AG04449 (cell line): ENCODE data around the gene NCBP2.

ENCODE experiments used
- CTCF ChIA-PET: fragments of 350-600 bp; formaldehyde crosslinking; extraction: SDS; loops from one replicate; lab custom pipeline; 2021; ENCODE audit warnings: antibody characterized with exemption; lab: Yijun Ruan, JAX
- POLR2A ChIA-PET: fragments of 400-600, 350-600 bp; formaldehyde crosslinking; extraction: SDS; loops from one replicate; lab custom pipeline; 2020; ENCODE audit warnings: antibody characterized with exemption, inconsistent platforms; lab: Yijun Ruan, JAX
- DNase-seq: peaks from one replicate; pipeline ENCODE4 v3.0.0-alpha.2; 2010; ENCODE audit warnings: low read depth, low spot score
- H3K4me3 ChIP-seq: 2 replicates; pipeline ENCODE4 v1.5.1; 2011; ENCODE audit warnings: low read depth, mild to moderate bottlenecking, control low read depth, low read length
- TF ChIP-seq, protein P1 (sequence below): IDR thresholded peaks from one replicate; pipeline ENCODE4 v1.5.1; 2011; ENCODE audit warnings: mild to moderate bottlenecking, moderate library complexity, low read length, control low read depth, inconsistent platforms; ENCODE audit not compliant: insufficient read depth; ENCODE audit errors: missing control alignments

The NCBP2 gene

DNA sequence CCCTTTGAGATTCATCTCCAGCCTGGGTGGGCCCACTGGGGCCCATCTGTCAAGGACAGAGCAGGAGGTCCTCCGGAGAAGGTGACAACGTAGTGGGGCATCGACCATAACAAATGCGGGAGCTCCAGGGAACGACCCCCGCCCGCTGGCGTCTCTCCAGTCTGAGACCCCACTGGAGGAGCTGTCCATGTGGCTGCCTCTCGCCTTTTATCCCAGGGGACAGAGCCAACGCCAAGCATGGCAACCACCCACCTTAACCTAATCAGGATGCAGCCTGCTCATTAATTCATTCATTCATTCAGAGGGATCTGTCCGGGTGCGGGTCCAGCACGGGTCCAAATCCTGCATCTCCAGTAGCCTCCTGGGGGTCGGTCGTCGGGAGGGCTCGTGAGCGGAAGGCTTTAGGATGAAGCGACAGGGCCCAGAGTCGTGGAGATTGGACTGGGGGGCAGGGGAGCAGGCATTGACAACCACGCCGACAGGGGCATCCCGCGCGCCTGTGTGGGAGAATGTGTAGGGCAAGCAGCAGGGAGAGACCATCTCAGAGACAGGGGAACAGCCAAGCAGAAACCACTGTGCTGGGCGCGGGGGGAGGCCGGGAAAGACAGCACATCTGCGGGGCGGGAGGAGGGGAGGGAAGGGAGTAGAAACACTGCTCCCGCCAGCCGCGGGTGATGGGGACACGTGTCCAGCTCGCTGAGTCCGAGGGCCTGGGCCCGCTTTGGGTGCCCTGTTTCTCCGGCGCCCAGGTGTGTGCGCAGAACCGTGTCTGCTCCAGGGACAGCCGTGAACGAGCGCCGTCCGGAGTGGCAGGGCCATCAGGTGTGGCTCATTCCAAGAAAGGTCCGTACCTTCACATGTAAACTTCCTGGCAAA, 24.4 kb upstream of the NCBP2 start:
- TF ChIP-seq, protein P1, sequence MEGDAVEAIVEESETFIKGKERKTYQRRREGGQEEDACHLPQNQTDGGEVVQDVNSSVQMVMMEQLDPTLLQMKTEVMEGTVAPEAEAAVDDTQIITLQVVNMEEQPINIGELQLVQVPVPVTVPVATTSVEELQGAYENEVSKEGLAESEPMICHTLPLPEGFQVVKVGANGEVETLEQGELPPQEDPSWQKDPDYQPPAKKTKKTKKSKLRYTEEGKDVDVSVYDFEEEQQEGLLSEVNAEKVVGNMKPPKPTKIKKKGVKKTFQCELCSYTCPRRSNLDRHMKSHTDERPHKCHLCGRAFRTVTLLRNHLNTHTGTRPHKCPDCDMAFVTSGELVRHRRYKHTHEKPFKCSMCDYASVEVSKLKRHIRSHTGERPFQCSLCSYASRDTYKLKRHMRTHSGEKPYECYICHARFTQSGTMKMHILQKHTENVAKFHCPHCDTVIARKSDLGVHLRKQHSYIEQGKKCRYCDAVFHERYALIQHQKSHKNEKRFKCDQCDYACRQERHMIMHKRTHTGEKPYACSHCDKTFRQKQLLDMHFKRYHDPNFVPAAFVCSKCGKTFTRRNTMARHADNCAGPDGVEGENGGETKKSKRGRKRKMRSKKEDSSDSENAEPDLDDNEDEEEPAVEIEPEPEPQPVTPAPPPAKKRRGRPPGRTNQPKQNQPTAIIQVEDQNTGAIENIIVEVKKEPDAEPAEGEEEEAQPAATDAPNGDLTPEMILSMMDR: no peak
- no peak overlapping the region for H3K4me3 ChIP-seq
- ChIA-PET POLR2A (no interaction called here), CTCF (interaction anchor here (0.8 kb wide), 1 partner anchor 17 kb away, joined by 3 read pairs; no protein-coding TSS in a partner anchor)
- DNase-seq: no peak

DNA sequence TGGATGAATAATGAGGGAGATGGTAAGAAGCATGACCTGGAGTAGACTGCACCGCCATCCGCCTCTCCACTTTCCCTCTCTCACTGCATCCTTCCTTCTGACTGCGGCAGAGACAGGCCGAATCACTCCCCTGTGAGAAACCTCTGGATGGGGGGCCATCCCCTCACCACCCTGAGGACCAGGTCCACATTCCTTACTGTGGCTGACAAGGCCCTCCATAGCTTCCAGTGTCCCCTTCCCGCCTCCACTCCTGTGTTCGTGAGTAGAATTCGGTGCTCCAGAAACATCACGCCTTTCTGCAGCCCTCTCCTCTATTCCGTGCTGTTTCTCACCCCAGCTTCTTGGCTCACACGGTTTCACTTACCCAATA, 23.5 kb upstream of the NCBP2 start:
- ChIA-PET POLR2A (no interaction called here), CTCF (interaction anchor here (0.8 kb wide), 1 partner anchor 64 kb away, joined by 4 read pairs; the partner anchor contains the start of gene MELTF)
- DNase-seq: no peak
- H3K4me3 ChIP-seq: no peak overlapping the region
- TF ChIP-seq, protein P1: no peak

DNA sequence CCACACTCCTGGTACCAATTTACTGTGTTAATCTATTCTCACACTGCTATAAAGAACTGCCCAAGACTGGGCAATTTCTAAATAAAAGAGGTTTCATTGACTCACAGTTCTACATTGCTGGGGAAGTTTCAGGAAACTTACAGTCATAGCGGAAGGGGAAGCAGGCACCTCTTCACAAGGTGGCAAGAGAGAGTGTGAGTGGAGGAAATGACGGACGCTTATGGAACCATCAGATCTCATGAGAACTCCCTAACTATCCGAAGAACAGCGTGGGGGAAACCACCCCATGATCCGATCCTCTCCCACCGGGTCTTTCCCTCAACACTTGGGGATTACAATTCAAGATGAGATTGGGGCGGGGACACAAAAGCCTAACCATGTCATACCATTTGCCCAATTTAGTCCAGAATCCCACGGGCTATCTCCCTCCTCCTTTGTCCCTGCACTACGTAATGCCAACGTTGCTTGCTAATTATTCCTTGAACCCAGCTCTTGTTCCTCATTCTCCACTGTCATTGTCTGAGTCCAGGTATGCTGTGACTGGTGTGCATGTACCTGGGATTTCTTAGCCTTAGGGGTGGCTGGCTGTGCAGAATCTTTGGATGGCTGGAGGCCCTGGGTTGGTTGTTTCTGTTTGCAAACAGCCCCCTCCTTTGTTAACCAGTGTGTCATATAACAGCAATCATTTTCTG, 22.9 kb upstream of the NCBP2 start:
- POLR2A ChIA-PET: no interaction called here
- CTCF ChIA-PET: interaction anchor here (0.8 kb wide), 1 partner anchor 65 kb away, joined by 4 read pairs; the partner anchor contains the start of gene MELTF
- no peak overlapping the region for H3K4me3 ChIP-seq
- TF ChIP-seq, protein P1: no peak
- no peak for DNase-seq

DNA sequence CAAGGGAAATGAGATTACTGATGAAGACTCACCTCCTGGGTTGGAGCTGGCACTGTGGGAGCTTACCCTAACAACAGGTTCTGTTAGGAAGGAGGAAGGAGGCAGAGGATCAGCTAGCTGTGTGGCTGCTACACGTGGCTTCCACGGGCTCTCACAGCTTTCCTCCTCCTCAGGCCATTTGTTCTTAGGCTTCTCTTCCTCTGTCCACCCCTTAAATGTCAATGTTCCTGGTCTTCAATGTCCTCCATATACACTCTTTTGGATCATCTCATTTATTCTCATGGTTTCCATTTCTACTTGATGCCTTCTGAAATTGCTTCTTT, 21.3 kb upstream of the NCBP2 start:
- DNase-seq: no peak
- ChIA-PET CTCF (no interaction called here), POLR2A (no interaction called here)
- TF ChIP-seq, protein P1: no peak
- H3K4me3 ChIP-seq: no peak overlapping the region

DNA sequence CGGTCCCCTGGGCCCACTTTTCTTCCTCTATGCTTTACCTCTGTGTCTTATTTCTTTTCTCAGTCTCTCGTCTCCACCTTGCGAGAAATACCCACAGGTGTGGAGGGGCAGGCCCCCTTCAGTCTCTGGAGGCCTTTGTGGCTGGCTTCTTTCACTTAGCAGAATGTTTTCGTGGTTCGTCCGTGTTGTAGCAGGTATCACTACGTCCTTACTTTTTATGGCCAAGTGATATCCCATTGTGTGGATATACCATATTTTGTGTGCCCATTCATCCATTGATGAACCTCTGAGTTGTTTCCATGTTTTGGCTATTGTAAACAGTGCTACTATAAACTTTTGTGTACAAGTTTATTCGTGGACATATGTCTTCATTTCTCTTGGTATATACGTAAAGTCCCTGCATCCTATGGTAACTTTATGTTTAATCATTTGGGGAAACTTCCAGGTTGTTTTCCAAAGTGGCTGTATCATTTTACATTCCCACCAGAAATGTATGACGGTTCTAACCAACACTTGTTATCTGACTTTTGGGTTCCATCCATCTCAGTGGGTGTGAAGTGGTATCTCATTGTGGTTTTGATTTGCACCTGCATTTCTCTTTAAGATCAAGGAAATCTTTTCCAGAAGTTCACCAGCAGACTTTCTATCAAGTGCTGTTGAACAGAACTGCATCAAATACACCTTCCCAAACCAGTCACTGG, 20.8 kb upstream of the NCBP2 start:
- ChIA-PET POLR2A (no interaction called here), CTCF (no interaction called here)
- TF ChIP-seq, protein P1: no peak
- H3K4me3 ChIP-seq: no peak overlapping the region
- no peak for DNase-seq
